Upper lobe of left lung (tissue), 4 donors: Measurements from ENCODE around the gene ORC4.

Experiments used
- CTCF ChIP-seq, 6 experiments: fragments of 450-650 bp in 4 of 6; fragments of 200-600 bp in 2 of 6; sonication (generic) in 2 of 6; IDR thresholded peaks; one replicate each; pipeline ENCODE4 v1.5.1; 2016 to 2019; ENCODE audit warnings: antibody characterized with exemption in 6 of 6
- POLR2A ChIP-seq, 4 donors: fragments of 450-650 bp; IDR thresholded peaks; one replicate each; pipeline ENCODE4 v1.5.1; 2016 to 2017; ENCODE audit warnings: antibody characterized with exemption in 4 of 4, mild to moderate bottlenecking in 2 of 4
- POLR2AphosphoS5 ChIP-seq, 2 donors: sonication (generic); formaldehyde crosslinking; IDR thresholded peaks; one replicate each; pipeline ENCODE4 v1.5.1; 2017; ENCODE audit warnings: antibody characterized with exemption in 2 of 2

GRCh38 chr2:147968571-147968970 lies 52.0 kb downstream of the ORC4 start:
- TF ChIP-seq CTCF (IDR thresholded peaks at IDR 0.05): no peak
- TF ChIP-seq POLR2A (IDR thresholded peaks at IDR 0.05): no peak
- no peak for TF ChIP-seq POLR2AphosphoS5 (IDR thresholded peaks at IDR 0.05)
